Panc1 (cell line): ENCODE results near the gene EMC8. TPM values are rescaled to one million over a fixed set of nuclear protein-coding genes. Genes with fewer than 3 reads are reported as not detected.

Experiments
- ATAC-seq: fragments of 200-7000 bp; cut with Tn5 transposase; 2 replicates; pipeline ENCODE4 v1.9.1; 2020; ENCODE audit warnings: mild to moderate bottlenecking, moderate library complexity
- BruUV-seq: library from RNA; stranded (reverse); fragments of 400-500 nt; replicated peaks from 2 replicates; lab custom pipeline; 2021; lab: Mats Ljungman, UMichigan
- CTCF ChIA-PET: fragments of 300-600 bp; sonication (Branson Sonifier 250); formaldehyde crosslinking; loops from one replicate; lab custom pipeline; 2022; ENCODE audit warnings: antibody characterized with exemption; lab: Charles Lee
- POLR2A ChIA-PET: fragments of 300-600 bp; sonication (Branson Sonifier 250); formaldehyde crosslinking; loops from one replicate; lab custom pipeline; 2022; ENCODE audit warnings: antibody characterized with exemption; lab: Charles Lee
- DNase-seq: peaks from one replicate; pipeline ENCODE4 v3.0.0-alpha.2; 2010; ENCODE audit warnings: low read depth, low spot score
- H3K27ac ChIP-seq: 2 replicates; pipeline ENCODE4 v1.5.1; 2011; ENCODE audit warnings: mild to moderate bottlenecking, low read length, inconsistent platforms
- H3K27me3 ChIP-seq: fragments of 200-500 bp; sonication (Bioruptor generic); 2 replicates; pipeline ENCODE4 v1.6.0; 2014; ENCODE audit warnings: low read length, inconsistent platforms; ENCODE audit not compliant: control insufficient read depth, insufficient read depth
- H3K36me3 ChIP-seq: fragments of 200-500 bp; sonication (Bioruptor generic); 2 replicates; pipeline ENCODE4 v1.5.1; 2014; ENCODE audit warnings: inconsistent platforms, mild to moderate bottlenecking, low read length, moderate library complexity; ENCODE audit not compliant: control insufficient read depth, insufficient read depth
- H3K4me1 ChIP-seq: 2 replicates; pipeline ENCODE4 v1.5.1; 2011; ENCODE audit warnings: inconsistent platforms, mild to moderate bottlenecking, low read length, moderate library complexity; ENCODE audit not compliant: control insufficient read depth, insufficient read depth
- H3K4me3 ChIP-seq, 2 experiments: 2 replicates each; pipeline ENCODE4 v1.5.1; 2011 to 2012; ENCODE audit warnings: low read depth in 2 of 2, low read length in 2 of 2, mild to moderate bottlenecking in 2 of 2, inconsistent platforms in 1 of 2, moderate library complexity in 1 of 2
- H3K9me3 ChIP-seq: fragments of 200-500 bp; sonication (Bioruptor generic); 2 replicates; pipeline ENCODE4 v1.5.1; 2014; ENCODE audit warnings: low read depth, mild to moderate bottlenecking, inconsistent platforms, low read length, moderate library complexity; ENCODE audit not compliant: control insufficient read depth, insufficient read depth
- CTCF ChIP-seq: fragments of 450-650 bp; IDR thresholded peaks from 2 replicates; pipeline ENCODE4 v1.5.1; 2017; ENCODE audit warnings: mild to moderate bottlenecking
- POLR2AphosphoS5 ChIP-seq: IDR thresholded peaks from 2 replicates; pipeline ENCODE4 v1.6.1; 2012; ENCODE audit warnings: mild to moderate bottlenecking, low read depth, low read length, moderate library complexity
- REST ChIP-seq, 2 experiments: IDR thresholded peaks; 2 replicates each; pipeline ENCODE4 v1.6.1; 2011 to 2012; ENCODE audit warnings: low read depth in 2 of 2, control low read depth in 1 of 2, low read length in 1 of 2, mild to moderate bottlenecking in 1 of 2, moderate library complexity in 1 of 2; ENCODE audit not compliant: insufficient read depth in 1 of 2
- SIN3A ChIP-seq: IDR thresholded peaks from 2 replicates; pipeline ENCODE4 v1.6.1; 2012; ENCODE audit warnings: low read depth, mild to moderate bottlenecking, low read length, moderate library complexity, borderline replicate concordance; ENCODE audit not compliant: insufficient read depth
- TCF7L2 ChIP-seq: IDR thresholded peaks from 2 replicates; pipeline ENCODE4 v1.6.1; 2011; ENCODE audit warnings: mild to moderate bottlenecking, low read depth, low read length, inconsistent platforms
- in situ Hi-C: cut with HindIII; loops from 2 replicates; pipeline ENCODE4 v1.10.0; 2016; ENCODE audit warnings: low sequenced_read_pairs, low pct_unique_long_range_greater_than_20kb
- intact Hi-C: fragments of 100-400 bp; cut with micrococcal nuclease; formaldehyde crosslinking; loops from one replicate; pipeline ENCODE4 v1.10.0; 2022; ENCODE audit not compliant: unreplicated experiment
- total RNA-seq: library from RNA; stranded (reverse); gene quantifications from one replicate; pipeline ENCODE4 v1.2.1, GENCODE V29; 2021; ENCODE audit not compliant: unreplicated experiment

EMC8 gene
- total RNA-seq, 1 experiment from 2014 or later = 39.1 TPM

GRCh38 chr16:85847681-85848601, 48.6 kb upstream of the EMC8 start:
- DNase-seq = no peak
- no peaks in the 10 kb centered on the region for H3K27me3 ChIP-seq
- H3K27ac ChIP-seq = no peak overlapping the region
- in situ Hi-C loops (no loop called here), intact Hi-C loops (no loop called here)
- no peaks in the 10 kb centered on the region for H3K4me1 ChIP-seq
- H3K36me3 ChIP-seq = no peaks in the 10 kb centered on the region
- ATAC-seq = no peak
- no peak for TF ChIP-seq REST (IDR thresholded peaks at IDR 0.05; ENCODE audit: insufficient read depth in 1 of 2, low read depth in 2 of 2, low read length in 1 of 2)
- TF ChIP-seq POLR2AphosphoS5 = no peak
- TF ChIP-seq SIN3A = no peak
- no peak for TF ChIP-seq TCF7L2
- no peak for TF ChIP-seq CTCF
- no TSS peak for BruUV-seq
- POLR2A ChIA-PET = no interaction called here
- CTCF ChIA-PET = no interaction called here
- no peaks in the 10 kb centered on the region for H3K9me3 ChIP-seq
- H3K4me3 ChIP-seq = no peak overlapping the region

- Histone ChIP-seq H3K4me3 (no peak overlapping the region), H3K27me3 (no peaks in the 10 kb centered on the region), H3K27ac (no peak overlapping the region), H3K4me1 (no peaks in the 10 kb centered on the region), H3K9me3 (no peaks in the 10 kb centered on the region), H3K36me3 (no peaks in the 10 kb centered on the region)
- POLR2A ChIA-PET = no interaction called here
- no peak for TF ChIP-seq TCF7L2
- TF ChIP-seq REST (IDR thresholded peaks at IDR 0.05; ENCODE audit: insufficient read depth in 1 of 2, low read depth in 2 of 2, low read length in 1 of 2) = no peak
- TF ChIP-seq POLR2AphosphoS5 = no peak
- TF ChIP-seq SIN3A = no peak
- ATAC-seq = no peak
- intact Hi-C loops (no loop called here), in situ Hi-C loops (no loop called here)
- no peak for DNase-seq
- CTCF ChIA-PET = no interaction called here
- no TSS peak for BruUV-seq
These were observed 47.7 kb upstream of the EMC8 start for GRCh38 chr16:85847036-85847435.
